Hepatocyte (in vitro differentiated cells): ENCODE measurements around the gene PIK3C2B. TPM values are rescaled to one million over a fixed set of nuclear protein-coding genes. Genes with fewer than 3 reads are reported as not detected.

Source experiments
- DNase-seq: peaks from one replicate; pipeline ENCODE4 v3.0.0-alpha.2; 2016; ENCODE audit warnings: low spot score
- H2AFZ ChIP-seq: fragments of 200-600 bp; sonication (generic); 2 replicates; pipeline ENCODE4 v1.6.0; 2016; ENCODE audit warnings: antibody characterized with exemption, mild to moderate bottlenecking
- H3K27ac ChIP-seq: fragments of 200-600 bp; sonication (generic); 2 replicates; pipeline ENCODE4 v1.5.1; 2016; ENCODE audit warnings: mild to moderate bottlenecking
- H3K27me3 ChIP-seq: fragments of 200-600 bp; sonication (generic); 2 replicates; pipeline ENCODE4 v1.6.1; 2016
- H3K36me3 ChIP-seq: fragments of 200-600 bp; sonication (generic); replicated peaks from 2 replicates; pipeline ENCODE4 v1.5.1; 2016; ENCODE audit warnings: low read depth; ENCODE audit not compliant: insufficient read depth
- H3K4me1 ChIP-seq: fragments of 200-600 bp; sonication (generic); 2 replicates; pipeline ENCODE4 v1.5.1; 2016; ENCODE audit warnings: mild to moderate bottlenecking, moderate library complexity; ENCODE audit not compliant: insufficient read depth
- H3K4me2 ChIP-seq: fragments of 200-600 bp; sonication (generic); 2 replicates; pipeline ENCODE4 v1.6.0; 2016
- H3K4me3 ChIP-seq: fragments of 200-600 bp; sonication (generic); 2 replicates; pipeline ENCODE4 v1.5.1; 2016; ENCODE audit warnings: mild to moderate bottlenecking
- H3K79me2 ChIP-seq: fragments of 200-600 bp; sonication (generic); 2 replicates; pipeline ENCODE4 v1.6.0; 2017; ENCODE audit warnings: mild to moderate bottlenecking
- H3K9me2 ChIP-seq: fragments of 200-600 bp; sonication (generic); replicated peaks from 2 replicates; pipeline ENCODE4 v1.6.0; 2017; ENCODE audit warnings: mild to moderate bottlenecking; ENCODE audit not compliant: insufficient read depth
- H3K9me3 ChIP-seq: fragments of 200-600 bp; sonication (generic); 2 replicates; pipeline ENCODE4 v1.5.1; 2016; ENCODE audit warnings: low read depth, mild to moderate bottlenecking
- H4K20me1 ChIP-seq: fragments of 200-600 bp; sonication (generic); 2 replicates; pipeline ENCODE4 v1.6.0; 2016; ENCODE audit warnings: mild to moderate bottlenecking; ENCODE audit not compliant: insufficient read depth, poor library complexity, severe bottlenecking
- CTCF ChIP-seq: fragments of 200-600 bp; sonication (generic); IDR thresholded peaks from 2 replicates; pipeline ENCODE4 v1.5.1; 2016; ENCODE audit warnings: antibody characterized with exemption, mild to moderate bottlenecking; ENCODE audit not compliant: poor library complexity
- EZH2 ChIP-seq: fragments of 200-600 bp; sonication (generic); IDR thresholded peaks from 2 replicates; pipeline ENCODE4 v1.6.1; 2016; ENCODE audit warnings: antibody characterized with exemption, mild to moderate bottlenecking, borderline replicate concordance
- EZH2phosphoT487 ChIP-seq: fragments of 200-600 bp; sonication (generic); IDR thresholded peaks from one replicate; pipeline ENCODE4 v1.6.1; 2018; ENCODE audit warnings: antibody characterized with exemption, mild to moderate bottlenecking, low read depth, moderate library complexity; ENCODE audit not compliant: unreplicated experiment, severe bottlenecking
- WGBS: methylation state at CpG from one replicate; pipeline ENCODE4 v1.1.6; 2016; ENCODE audit warnings: low lambda C conversion rate; ENCODE audit errors: missing lambda C conversion rate; 5-methylcytosine and 5-hydroxymethylcytosine counted together
- polyA plus RNA-seq: library from polyadenylated mRNA; unstranded; fragments of >200 nt; fragmentation: Nextera tagmentation; extraction: Ambion mirVana; gene quantifications from 2 replicates; pipeline ENCODE4 v1.2.1, GENCODE V29; 2016
- total RNA-seq: library from RNA; depleted of rRNA; stranded (reverse); fragments of >200 nt; gene quantifications from 2 replicates; pipeline ENCODE4 v1.2.3, GENCODE V29; 2014

PIK3C2B gene
- total and polyA plus RNA-seq, 2 experiments from 2014 or later = 18.8 to 26.0 TPM

GRCh38 chr1:204505674-204506200, 11.1 kb upstream of the PIK3C2B start:
- Histone ChIP-seq H3K9me2 (no peaks in the 10 kb centered on the region), H4K20me1 (no peaks in the 10 kb centered on the region), H3K4me3 (peak overlapping the region; percentile 27), H3K9me3 (no peaks in the 10 kb centered on the region), H3K27ac (peak overlapping the region; percentile 73), H3K4me1 (no peaks in the 10 kb centered on the region), H3K4me2 (peak overlapping the region; percentile 71), H3K36me3 (no peaks in the 10 kb centered on the region), H3K79me2 (no peaks in the 10 kb centered on the region), H2AFZ (peak overlapping the region; percentile 72), H3K27me3 (no peaks in the 10 kb centered on the region)
- peak; percentile 41 for DNase-seq
- TF ChIP-seq EZH2phosphoT487 (no peak), EZH2 (no peak), CTCF (no peak)
- 5% methylated on average over 4 of the region's 4 CpGs for WGBS

- Histone ChIP-seq H3K27ac (peak overlapping the region; percentile 8), H3K27me3 (no peaks in the 10 kb centered on the region), H3K9me2 (no peaks in the 10 kb centered on the region), H2AFZ (no peak overlapping the region), H3K4me3 (no peak overlapping the region), H3K4me1 (no peaks in the 10 kb centered on the region), H3K4me2 (no peak overlapping the region), H4K20me1 (no peaks in the 10 kb centered on the region), H3K79me2 (no peaks in the 10 kb centered on the region), H3K36me3 (no peaks in the 10 kb centered on the region), H3K9me3 (no peaks in the 10 kb centered on the region)
- TF ChIP-seq EZH2 = no peak
- TF ChIP-seq CTCF = no peak
- TF ChIP-seq EZH2phosphoT487 = no peak
- no peak for DNase-seq
- WGBS = 74% methylated on average over 4 of the region's 4 CpGs
These were observed 9.4 kb upstream of the PIK3C2B start for GRCh38 chr1:204503913-204504519.

GRCh38 chr1:204503122-204503912, 8.7 kb upstream of the PIK3C2B start:
- Histone ChIP-seq H3K27me3 (no peaks in the 10 kb centered on the region), H3K36me3 (no peaks in the 10 kb centered on the region), H3K4me3 (no peak overlapping the region), H3K9me3 (no peaks in the 10 kb centered on the region), H3K27ac (no peak overlapping the region), H2AFZ (no peak overlapping the region), H4K20me1 (no peaks in the 10 kb centered on the region), H3K4me2 (no peak overlapping the region), H3K4me1 (no peaks in the 10 kb centered on the region), H3K9me2 (no peaks in the 10 kb centered on the region), H3K79me2 (no peaks in the 10 kb centered on the region)
- DNase-seq = peak; percentile 80
- TF ChIP-seq CTCF = peak; percentile 81
- TF ChIP-seq EZH2 = no peak
- TF ChIP-seq EZH2phosphoT487 = no peak
- 26% methylated on average over 7 of the region's 7 CpGs for WGBS
